ENCODE data around the gene APBA2. TPM values are rescaled to one million over a fixed set of nuclear protein-coding genes. Genes with fewer than 3 reads are reported as not detected.

Gene APBA2
- total RNA-seq, 1 experiment from 2014 or later: not detected

- H3K4me3 Mint-ChIP-seq (ENCODE audit: unreplicated experiment): no peak overlapping the region
- intact Hi-C loops (cut with micrococcal nuclease; ENCODE audit: unreplicated experiment): no loop called here
- no peaks in the 10 kb centered on the region for H3K36me3 Mint-ChIP-seq (ENCODE audit: insufficient read depth, unreplicated experiment)
- Histone ChIP-seq H3K9me3 (no peaks in the 10 kb centered on the region), H3K4me3 (ENCODE audit: low read depth, low read length) (no peak overlapping the region), H3K36me3 (ENCODE audit: control insufficient read depth, insufficient read depth, low read length) (no peaks in the 10 kb centered on the region), H3K27me3 (replicated peaks; ENCODE audit: control insufficient read depth, insufficient read depth, low read length) (no peaks in the 10 kb centered on the region), H3K4me1 (no peaks in the 10 kb centered on the region)
- no peak overlapping the region for H3K27ac Mint-ChIP-seq (ENCODE audit: unreplicated experiment)
- H3K9me3 Mint-ChIP-seq (ENCODE audit: unreplicated experiment): no peaks in the 10 kb centered on the region
- BruUV-seq (replicated peaks): no TSS peak
- POLR2A ChIA-PET: no interaction called here
- H3K4me1 Mint-ChIP-seq (ENCODE audit: low read depth, unreplicated experiment): no peaks in the 10 kb centered on the region
- TF ChIP-seq CTCF (IDR thresholded peaks at IDR 0.05; ENCODE audit: insufficient read depth in 1 of 2, low read depth in 1 of 2, low read length in 1 of 2, severe bottlenecking in 1 of 2, unreplicated experiment in 1 of 2): no peak
- no peaks in the 10 kb centered on the region for H3K27me3 Mint-ChIP-seq (ENCODE audit: insufficient read depth, unreplicated experiment)
- CTCF ChIA-PET: no interaction called here
- no peak for DNase-seq
Observed at GRCh38 chr15:28885128-28885629, 595 bp upstream of the APBA2 start.

DNA sequence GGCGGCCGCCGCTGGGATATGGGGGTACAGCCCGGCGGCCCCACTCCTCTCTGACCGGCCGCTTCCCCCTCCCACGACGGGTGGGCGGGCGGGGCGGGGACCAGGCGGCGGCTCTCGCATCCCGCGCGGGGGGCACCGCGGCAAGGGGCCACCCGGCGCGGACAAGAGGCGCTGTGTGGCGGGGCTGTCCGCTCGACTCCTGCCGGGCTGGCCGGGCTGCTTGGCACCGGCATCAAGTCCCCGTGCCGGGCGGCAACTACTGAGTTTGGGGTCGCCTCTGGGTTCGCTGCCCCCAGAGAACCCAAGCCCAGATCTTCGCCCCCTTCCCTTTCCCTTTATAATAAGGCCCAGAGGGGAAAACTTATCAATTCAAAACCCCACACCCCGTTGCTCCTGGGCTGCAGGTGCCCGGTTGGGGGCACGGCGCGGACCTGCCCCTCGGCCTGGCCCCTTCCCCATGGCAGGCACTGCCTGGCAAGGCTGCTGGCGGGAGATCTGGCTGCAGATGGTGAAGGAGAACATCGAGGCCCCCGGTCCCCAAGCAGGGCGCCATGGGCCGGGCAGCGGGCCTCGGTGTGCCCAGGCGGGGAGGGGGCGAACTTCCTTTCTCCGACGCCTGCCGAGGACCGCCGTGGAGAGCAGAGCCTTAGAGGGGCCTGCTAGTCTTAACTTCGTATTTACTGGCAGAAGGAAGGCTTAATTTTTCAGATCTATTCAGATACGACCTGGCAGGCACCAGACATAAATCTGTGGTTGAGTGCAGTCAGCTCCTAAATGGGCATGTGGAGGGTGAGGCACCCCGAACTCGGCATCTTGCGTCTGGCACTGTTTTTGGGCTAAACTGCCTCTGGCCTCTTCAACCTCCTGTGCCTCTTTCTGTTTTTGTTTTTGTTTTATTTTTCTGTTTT, 911 bp downstream of the APBA2 start:
- Histone ChIP-seq H3K4me1 (no peaks in the 10 kb centered on the region), H3K4me3 (ENCODE audit: low read depth, low read length) (no peak overlapping the region), H3K27me3 (replicated peaks; ENCODE audit: control insufficient read depth, insufficient read depth, low read length) (no peaks in the 10 kb centered on the region), H3K9me3 (no peaks in the 10 kb centered on the region), H3K36me3 (ENCODE audit: control insufficient read depth, insufficient read depth, low read length) (no peaks in the 10 kb centered on the region)
- intact Hi-C loops (cut with micrococcal nuclease; ENCODE audit: unreplicated experiment): no loop called here
- H3K4me1 Mint-ChIP-seq (ENCODE audit: low read depth, unreplicated experiment): no peaks in the 10 kb centered on the region
- BruUV-seq (replicated peaks): no TSS peak
- ChIA-PET POLR2A (no interaction called here), CTCF (no interaction called here)
- TF ChIP-seq CTCF (IDR thresholded peaks at IDR 0.05; ENCODE audit: insufficient read depth in 1 of 2, low read depth in 1 of 2, low read length in 1 of 2, severe bottlenecking in 1 of 2, unreplicated experiment in 1 of 2): no peak
- H3K27ac Mint-ChIP-seq (ENCODE audit: unreplicated experiment): no peak overlapping the region
- no peaks in the 10 kb centered on the region for H3K36me3 Mint-ChIP-seq (ENCODE audit: insufficient read depth, unreplicated experiment)
- no peaks in the 10 kb centered on the region for H3K27me3 Mint-ChIP-seq (ENCODE audit: insufficient read depth, unreplicated experiment)
- DNase-seq: no peak
- H3K9me3 Mint-ChIP-seq (ENCODE audit: unreplicated experiment): no peaks in the 10 kb centered on the region
- H3K4me3 Mint-ChIP-seq (ENCODE audit: unreplicated experiment): no peak overlapping the region

- POLR2A ChIA-PET: no interaction called here
- Histone ChIP-seq H3K36me3 (ENCODE audit: control insufficient read depth, insufficient read depth, low read length) (no peaks in the 10 kb centered on the region), H3K27me3 (replicated peaks; ENCODE audit: control insufficient read depth, insufficient read depth, low read length) (no peaks in the 10 kb centered on the region), H3K9me3 (no peaks in the 10 kb centered on the region), H3K4me1 (no peaks in the 10 kb centered on the region), H3K4me3 (ENCODE audit: low read depth, low read length) (no peak overlapping the region)
- H3K27ac Mint-ChIP-seq (ENCODE audit: unreplicated experiment): no peak overlapping the region
- no peaks in the 10 kb centered on the region for H3K4me1 Mint-ChIP-seq (ENCODE audit: low read depth, unreplicated experiment)
- no peaks in the 10 kb centered on the region for H3K9me3 Mint-ChIP-seq (ENCODE audit: unreplicated experiment)
- H3K36me3 Mint-ChIP-seq (ENCODE audit: insufficient read depth, unreplicated experiment): no peaks in the 10 kb centered on the region
- CTCF ChIA-PET: no interaction called here
- no peak overlapping the region for H3K4me3 Mint-ChIP-seq (ENCODE audit: unreplicated experiment)
- no TSS peak for BruUV-seq (replicated peaks)
- TF ChIP-seq CTCF (IDR thresholded peaks at IDR 0.05; ENCODE audit: insufficient read depth in 1 of 2, low read depth in 1 of 2, low read length in 1 of 2, severe bottlenecking in 1 of 2, unreplicated experiment in 1 of 2): no peak
- DNase-seq: no peak
- intact Hi-C loops (cut with micrococcal nuclease; ENCODE audit: unreplicated experiment): no loop called here
- H3K27me3 Mint-ChIP-seq (ENCODE audit: insufficient read depth, unreplicated experiment): no peaks in the 10 kb centered on the region
Observed at GRCh38 chr15:28887339-28888174, 1.8 kb downstream of the APBA2 start.
